Measurements from ENCODE around the gene CBLN3. TPM values are rescaled to one million over a fixed set of nuclear protein-coding genes. Genes with fewer than 3 reads are reported as not detected.
A peak's percentile ranks its signal among the peaks of the same experiment; 100 is the strongest.

CBLN3 gene
- total RNA-seq, 1 donor from 2014 or later: 1.3 TPM

DNA sequence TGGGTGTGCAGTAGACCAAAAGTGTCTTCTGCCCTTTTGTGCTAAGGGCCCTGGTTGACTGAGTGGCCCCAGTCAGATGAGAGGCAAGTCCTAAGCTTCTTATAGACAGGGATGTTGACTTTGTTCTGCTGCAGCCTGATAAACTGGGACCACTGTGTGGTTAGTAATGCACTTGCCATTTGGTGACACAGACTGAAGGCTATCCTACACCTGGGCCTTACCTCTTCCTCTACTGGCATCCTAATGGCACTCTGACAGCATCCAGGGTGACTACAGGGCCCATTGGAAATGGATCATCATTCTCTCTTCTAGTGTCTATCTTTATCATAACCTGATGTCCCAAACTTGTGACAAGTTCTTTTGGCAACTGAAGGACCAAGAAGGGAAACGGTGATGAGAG, 9.8 kb upstream of the CBLN3 start:
- DNase-seq: no peak

DNA sequence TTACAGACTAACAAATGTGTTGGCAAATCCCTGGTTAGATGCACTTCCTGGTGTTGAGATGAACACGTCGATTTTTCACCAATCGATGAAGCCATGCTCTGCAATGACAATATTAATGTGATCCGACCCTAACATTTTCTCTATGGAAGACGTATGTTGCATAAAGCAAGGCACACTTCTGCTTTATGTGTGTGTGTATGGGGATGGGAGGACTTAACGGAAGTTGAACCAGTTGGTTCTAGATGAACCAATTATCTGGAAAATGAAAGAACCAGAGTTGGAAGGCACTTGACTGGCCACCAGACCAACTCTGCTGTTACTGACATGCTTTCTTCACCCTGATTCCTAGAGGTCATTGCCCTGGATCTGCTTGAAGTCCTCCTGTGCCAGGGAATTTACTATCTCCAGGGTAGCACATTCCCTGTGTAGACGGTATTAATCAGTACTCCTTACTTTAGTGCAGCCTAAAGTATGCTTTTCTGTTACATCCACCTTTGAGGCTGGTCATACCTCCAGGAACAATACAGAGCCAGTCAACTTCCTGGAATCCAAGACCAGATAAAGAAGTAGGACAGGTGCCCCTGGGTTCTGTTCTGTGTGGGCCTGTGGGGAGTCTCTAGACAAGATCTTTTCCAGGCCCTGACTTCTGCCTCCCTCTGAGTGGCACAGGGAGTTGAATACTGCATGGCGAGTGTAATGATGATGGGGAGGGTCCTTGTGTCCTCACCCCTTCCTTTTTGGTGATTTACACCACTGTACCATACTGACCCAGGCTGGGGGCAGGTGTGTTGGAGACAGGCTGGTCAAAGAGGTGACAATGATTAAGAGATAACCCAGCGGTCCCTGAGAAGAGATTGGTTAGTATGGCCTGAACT, 9.0 kb upstream of the CBLN3 start:
- DNase-seq: no peak

DNA sequence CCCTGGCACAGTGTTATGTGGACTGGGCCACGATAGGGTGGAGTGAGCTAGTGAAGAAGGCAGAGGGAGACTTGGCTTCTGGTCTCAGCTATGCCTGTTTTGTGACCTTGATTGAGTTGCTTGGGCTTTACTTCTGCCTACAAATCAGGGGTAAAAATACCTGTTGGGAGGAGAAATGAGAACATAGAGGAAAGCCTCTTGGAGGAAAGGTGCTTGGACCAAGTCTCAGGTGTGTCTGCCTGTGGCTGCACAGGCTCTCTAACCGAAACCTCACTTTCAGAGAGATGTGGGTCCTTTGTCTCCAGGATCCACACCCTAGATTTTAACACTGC, 8.2 kb upstream of the CBLN3 start:
- DNase-seq: no peak

DNA sequence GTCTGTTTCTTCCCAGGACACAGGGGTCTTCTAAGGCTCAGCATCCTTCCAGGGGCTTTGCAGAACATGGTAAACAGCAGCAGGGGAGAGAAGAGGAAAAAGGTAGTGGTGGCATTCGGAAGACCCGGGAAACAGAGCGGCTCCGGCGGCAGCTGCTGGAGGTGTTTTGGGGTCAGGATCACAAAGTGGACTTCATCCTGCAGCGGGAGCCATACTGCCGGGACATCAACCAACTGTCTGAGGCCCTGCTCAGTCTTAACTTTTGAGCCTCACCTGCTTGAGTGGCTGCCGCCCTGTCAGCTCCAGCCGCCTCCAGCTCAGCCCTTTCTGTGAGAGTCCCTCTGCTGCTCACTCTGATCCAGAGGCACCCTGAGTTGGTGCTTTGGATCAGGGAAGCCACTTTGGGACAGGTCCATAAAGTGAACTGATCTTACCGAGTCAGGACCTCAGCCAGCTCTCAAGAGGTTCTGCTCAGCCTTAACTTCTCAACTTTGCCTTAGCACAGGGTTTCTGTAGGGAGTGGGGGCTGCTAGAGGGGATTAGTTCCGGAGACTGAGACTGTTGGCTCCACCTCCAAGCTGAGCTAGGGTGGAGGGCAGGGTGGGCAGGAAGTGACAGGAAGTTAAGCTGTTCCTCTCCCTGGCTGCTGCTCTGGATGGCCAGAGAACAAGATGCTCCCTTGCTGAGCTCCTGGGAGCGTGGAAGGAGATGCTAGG, 7.7 kb upstream of the CBLN3 start:
- no peak for DNase-seq

GRCh38 chr14:24436355-24437019, 7.0 kb upstream of the CBLN3 start:
- peak; percentile 86 for DNase-seq

DNA sequence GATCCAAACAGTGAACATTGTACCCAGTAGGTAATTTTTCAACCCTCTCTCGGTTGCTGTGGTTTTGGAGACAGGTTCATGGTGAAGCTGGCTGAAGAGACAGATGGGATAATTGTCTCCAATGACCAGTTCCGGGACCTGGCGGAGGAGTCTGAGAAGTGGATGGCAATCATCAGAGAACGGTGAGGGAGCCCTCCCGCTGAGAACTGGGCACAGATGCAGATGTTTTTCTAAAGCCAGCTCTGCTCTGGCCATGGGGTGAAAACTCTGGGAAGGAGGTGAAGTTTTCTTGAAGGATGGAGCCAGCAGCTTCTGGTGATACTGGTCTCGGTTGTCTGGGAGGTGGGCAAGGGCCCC, 6.5 kb upstream of the CBLN3 start:
- no peak for DNase-seq

DNA sequence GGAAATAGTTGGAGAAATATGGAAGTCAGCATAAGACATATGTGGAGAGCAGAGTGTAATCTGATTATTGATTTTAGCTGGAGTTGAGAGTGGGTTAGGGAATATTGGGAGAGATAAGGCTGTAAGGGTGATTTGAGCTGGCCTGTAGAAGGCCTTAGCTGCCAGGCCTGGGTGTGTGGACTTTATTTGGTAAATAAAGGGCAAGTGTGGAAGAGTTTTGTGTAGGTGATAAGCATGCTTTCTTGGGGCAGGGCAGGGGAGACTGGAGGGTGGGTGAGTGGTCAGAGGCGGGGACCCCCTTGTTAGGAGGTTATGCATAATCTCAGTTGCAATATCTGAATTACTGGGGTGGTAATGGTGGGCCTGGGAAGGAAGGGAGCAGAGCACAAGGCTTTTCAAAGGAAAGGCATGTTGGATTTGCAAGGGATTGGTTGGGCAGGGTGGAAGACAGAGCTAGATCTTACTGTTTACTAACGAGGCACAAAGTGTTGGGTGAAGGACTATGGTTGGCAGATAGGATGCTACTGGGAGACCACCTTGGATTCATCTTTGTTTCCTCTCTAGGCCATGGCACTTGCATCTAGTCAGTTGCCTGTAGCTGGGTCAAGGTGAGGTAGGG, 5.8 kb upstream of the CBLN3 start:
- DNase-seq: no peak

DNA sequence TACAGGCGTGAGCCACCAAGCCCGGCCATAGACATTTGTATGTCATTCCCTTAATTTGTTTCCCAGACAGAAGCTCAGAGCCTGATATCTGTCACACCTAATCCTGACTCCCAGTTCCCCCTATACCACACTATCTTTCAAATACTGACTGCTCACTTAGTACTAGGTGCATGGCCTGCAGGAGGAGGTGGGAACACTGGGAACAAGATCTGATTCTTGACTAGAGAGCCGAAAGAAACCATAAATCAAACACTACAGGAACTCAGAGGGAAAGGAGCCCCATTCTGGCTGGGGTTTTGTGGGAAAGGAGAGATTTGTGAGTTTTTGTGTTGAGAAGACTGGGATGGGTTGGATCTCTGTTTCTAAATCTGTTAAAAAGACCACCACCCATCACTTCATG, 5.2 kb upstream of the CBLN3 start:
- no peak for DNase-seq

DNA sequence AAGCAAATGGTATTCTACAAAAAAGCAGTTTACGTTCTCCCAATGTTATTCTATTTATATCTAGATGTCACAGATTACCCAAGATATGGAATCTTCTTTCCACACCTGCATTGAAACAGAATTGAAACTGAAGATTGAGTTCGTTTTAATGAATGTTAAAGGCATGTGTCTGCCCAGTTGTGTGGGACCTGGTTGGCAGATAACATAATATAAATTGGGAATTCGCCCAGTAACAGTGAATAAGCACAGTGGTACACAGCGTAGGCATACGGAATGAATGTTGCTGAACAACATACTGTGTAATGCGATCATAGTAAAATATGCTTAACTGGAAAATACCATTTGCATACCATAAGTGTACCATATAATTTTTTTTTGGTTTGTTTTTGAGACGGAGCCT, 4.6 kb upstream of the CBLN3 start:
- no peak for DNase-seq

DNA sequence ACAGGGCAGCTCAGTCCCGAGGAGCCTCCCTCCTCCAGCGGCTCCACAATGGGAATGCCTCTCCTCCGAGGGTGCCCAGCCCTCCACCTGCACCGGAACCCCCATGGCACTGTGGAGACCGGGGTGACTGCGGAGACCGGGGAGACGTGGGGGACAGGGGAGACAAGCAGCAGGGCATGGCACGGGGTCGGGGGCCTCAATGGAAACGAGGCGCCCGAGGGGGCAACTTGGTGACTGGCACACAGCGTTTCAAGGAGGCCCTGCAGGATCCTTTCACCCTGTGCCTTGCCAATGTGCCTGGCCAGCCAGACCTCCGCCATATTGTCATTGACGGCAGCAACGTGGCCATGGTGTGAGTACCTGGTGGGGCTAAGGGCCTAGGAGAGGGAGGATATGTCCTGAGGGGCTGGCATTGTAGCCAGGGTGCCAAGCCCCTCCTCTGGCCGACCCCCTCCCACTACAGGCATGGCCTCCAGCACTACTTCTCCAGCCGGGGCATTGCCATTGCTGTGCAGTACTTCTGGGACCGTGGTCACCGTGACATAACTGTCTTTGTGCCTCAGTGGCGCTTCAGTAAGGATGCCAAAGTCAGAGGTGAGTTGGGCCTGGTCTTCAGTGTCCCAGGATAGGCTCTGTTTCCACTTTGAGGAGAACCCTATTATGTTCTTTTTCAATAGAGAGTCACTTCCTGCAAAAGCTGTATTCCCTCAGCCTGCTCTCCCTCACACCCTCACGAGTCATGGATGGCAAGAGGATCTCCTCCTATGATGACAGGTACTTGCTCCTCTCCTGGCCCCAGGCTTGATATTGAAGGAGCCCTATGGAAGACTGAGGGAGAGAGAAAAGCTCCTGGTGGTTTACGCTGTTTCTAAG, 3.0 kb upstream of the CBLN3 start:
- DNase-seq: no peak

DNA sequence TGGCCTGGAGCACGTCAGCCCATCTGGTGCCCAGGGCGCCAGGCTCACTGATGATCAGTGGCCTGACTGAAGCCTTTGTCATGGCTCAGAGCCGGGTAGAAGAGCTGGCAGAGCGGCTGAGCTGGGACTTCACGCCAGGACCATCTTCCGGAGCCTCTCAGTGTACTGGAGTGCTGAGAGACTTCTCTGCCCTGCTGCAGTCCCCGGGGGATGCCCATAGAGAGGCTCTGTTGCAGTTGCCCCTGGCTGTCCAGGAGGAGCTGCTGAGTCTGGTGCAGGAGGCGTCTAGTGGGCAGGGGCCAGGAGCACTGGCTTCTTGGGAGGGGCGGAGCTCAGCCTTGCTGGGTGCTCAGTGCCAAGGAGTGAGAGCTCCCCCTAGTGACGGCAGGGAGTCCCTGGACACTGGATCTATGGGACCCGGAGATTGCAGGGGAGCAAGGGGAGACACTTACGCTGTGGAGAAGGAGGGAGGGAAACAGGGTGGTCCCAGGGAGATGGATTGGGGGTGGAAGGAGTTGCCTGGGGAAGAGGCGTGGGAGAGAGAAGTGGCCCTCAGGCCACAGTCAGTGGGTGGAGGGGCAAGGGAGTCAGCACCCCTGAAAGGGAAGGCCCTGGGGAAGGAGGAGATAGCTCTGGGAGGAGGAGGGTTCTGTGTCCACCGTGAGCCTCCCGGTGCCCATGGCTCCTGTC, 2.2 kb upstream of the CBLN3 start:
- peak; percentile 95 for DNase-seq

GRCh38 chr14:24430682-24431568, 1.5 kb upstream of the CBLN3 start:
- peak; percentile 54 for DNase-seq

DNA sequence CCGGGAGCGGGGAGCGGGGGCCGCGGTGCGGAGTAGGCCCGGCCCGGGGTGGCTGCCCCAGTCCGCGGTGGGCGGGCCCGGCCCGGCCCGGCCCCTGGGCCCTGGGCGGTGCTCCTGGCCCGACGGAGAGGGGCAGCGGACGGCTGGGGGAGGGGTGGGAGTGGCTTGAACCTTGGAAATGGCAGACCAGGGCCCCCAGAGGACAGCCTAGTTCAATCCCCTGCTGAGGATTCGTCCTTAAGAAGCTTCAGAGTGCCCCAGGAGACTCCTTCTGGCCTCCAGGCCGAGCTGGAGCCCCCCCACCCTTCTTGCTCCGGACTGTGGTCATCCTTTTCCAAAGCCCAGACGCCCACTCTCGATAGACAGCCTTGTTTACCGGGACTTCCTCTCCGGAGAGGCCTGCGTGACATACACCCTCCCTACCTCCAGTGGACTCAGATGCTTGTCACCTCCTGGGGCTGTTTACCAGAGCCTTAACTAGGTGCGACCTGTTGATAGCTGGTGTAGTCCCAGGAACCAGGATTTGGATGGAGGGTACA, 744 bp upstream of the CBLN3 start:
- peak; percentile 85 for DNase-seq

DNA sequence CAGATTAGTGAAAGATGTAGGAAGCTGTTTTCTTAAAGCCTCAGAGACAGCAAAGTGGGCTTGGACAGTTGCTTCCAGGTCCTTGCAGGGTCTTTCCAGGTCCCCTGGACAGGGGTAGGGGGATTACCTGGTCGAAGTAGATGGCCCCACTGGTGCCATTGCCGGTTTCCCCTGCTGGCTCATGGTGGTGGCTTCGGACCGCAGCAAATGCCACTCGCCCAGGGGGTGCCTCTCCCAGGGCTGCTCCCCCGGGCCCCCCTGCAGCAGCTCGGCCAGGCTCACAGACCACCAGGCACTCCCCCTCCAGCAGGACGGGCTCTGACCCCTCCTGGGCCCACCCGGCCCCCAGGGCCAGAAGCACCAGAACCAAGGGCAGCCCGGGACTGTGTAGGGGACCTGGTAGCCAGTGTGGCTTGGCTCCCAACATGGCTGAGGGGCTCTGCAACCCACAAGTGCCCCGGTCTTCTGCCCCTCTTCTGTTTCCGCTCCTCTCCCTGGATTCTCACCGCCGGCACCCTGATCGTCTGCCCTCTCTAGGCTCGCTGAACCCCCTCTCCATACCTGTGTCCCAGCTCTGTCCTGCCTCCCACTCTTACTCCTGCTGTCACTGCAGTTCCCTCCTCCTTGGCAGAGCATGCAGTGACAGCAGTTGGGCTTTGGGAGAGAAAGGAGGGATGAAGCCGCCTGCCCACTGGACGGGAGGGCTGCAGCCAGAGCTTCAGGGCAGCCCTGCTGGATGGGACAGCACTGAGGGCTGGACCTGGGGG, 657 bp downstream of the CBLN3 start:
- peak; percentile 35 for DNase-seq

GRCh38 chr14:24427537-24428508, 1.6 kb downstream of the CBLN3 start:
- DNase-seq: no peak

DNA sequence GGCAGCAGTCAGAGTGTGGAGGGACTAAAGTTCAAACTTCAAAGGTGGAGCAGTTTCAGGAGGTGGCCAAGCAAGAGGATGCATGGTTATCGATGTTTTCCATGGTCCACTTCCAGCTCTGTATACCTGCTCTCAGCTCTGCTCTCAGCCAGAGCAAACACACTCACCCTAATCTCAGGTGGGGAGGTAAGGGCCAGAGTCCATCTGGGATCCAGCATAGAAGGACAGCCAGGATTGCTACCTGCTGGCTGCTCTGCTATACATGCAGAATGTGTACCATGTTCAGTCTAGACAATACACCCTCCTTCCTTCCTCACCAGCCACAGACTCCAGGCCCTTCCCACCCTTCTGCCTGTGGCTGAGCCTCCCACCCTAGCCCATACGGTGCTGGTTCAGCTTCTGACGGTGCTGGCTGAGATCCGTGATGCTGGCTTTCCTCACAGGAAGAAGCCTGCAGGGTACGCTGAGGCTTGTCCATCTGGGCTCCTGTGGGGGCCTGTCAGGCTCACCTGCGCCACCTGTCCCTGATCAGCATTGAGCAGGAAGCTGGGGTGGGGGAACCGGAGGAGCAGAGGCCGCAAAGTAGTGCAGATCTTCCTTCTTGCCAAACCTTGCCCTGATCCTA, 2.4 kb downstream of the CBLN3 start:
- no peak for DNase-seq

DNA sequence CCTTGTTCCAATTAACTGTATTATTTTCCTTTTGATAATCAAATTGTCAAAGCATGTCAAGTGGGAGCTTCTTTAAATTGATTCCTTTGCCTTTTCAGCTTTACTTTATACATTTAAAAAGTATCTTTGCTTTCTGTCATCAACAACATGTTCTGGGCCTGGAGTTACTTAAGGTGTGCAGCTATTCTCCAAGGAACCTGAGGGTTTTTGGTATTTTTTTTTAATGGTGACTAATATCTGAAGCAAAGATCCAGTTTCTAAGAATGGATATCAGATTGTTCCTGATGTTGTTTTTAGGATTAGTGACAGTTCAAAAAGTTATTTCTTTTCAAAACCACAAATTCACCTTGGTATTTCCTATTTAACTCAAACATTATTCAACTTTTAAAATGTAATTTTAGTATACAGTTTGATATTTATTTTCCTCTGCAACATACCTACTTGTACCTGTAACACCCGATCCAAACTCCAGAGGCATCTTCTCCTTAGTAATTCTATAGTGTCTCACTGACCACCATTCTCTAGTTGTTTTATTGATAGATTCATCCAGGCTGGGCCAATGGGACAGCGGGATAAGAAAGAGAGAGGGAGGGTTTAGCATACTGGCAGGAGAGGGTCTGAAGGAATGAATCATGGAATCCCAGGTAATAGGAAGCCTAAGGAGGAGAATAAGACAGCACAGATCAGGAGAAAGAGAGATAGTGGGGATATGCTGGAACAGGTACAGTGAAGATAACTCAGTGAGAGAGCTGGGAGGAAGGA, 3.1 kb downstream of the CBLN3 start:
- DNase-seq: no peak
